ENCODE measurements around the gene AGA.

Gene AGA

DNA sequence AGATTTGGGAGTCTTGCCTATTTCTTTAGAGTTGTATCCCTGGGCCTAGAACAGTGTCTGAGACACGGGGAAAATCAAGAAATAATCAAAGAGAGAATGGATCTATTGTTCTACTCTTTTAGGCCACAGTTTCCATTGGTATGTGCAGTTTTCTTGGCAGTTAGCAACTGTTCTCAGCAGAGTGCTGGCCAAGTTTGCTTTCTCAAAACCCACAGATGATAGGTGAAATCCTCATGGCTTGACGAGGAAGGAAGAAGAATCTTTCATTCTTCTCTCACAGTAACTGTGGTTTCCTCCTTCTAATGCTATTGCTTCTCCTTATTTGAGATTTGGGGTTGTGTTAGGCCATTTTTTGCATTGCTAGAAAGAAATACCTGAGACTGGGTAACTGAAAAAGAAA lies 42.2 kb downstream of the AGA start:
- TF ChIP-seq, protein P1, sequence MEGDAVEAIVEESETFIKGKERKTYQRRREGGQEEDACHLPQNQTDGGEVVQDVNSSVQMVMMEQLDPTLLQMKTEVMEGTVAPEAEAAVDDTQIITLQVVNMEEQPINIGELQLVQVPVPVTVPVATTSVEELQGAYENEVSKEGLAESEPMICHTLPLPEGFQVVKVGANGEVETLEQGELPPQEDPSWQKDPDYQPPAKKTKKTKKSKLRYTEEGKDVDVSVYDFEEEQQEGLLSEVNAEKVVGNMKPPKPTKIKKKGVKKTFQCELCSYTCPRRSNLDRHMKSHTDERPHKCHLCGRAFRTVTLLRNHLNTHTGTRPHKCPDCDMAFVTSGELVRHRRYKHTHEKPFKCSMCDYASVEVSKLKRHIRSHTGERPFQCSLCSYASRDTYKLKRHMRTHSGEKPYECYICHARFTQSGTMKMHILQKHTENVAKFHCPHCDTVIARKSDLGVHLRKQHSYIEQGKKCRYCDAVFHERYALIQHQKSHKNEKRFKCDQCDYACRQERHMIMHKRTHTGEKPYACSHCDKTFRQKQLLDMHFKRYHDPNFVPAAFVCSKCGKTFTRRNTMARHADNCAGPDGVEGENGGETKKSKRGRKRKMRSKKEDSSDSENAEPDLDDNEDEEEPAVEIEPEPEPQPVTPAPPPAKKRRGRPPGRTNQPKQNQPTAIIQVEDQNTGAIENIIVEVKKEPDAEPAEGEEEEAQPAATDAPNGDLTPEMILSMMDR (IDR thresholded peaks at IDR 0.05; ENCODE audit: borderline replicate concordance, insufficient read depth, low read depth, low read length): no peak
- no peak overlapping the region for H3K4me3 ChIP-seq (ENCODE audit: low read depth, low read length)

DNA sequence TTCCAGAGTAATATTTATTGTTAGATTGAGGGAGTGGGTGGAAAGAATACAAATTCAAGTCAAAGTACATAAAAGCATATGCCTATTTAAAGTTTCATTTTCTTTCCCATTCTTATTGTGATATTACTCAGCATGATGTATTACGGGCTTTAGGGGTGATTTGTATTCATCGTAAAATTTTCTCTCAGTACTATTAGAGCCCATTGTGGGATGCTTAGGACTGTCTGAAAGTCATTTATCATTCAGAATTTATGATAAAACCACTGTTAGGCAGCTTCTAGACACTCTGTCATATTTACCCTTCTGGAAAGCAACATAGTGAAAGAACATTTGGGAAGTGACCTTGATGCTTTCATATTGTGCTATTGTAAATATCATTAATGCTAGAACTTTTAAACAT lies 45.9 kb downstream of the AGA start:
- TF ChIP-seq, protein P1 (IDR thresholded peaks at IDR 0.05; ENCODE audit: borderline replicate concordance, insufficient read depth, low read depth, low read length): no peak

DNA sequence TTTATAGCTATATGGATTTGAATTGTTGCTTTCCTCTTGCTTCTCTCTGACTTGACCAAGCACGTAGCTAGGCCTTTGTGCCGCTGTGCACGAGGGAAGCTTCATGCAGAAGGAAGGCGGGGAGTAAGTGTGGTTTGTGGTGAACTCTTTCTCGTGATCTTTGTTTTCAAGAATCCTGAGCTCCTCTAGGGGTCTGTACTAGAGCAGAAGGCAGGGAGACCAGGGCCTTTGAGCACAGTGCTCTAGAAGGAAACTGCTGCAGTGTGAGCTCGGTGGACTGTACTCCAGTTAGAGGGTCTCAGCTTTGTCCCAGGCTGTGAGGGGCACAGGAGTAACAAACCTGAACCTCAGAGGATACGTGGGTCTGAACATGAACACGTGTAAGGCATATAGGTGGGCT lies 49.0 kb downstream of the AGA start:
- TF ChIP-seq, protein P1 (IDR thresholded peaks at IDR 0.05; ENCODE audit: borderline replicate concordance, insufficient read depth, low read depth, low read length): no peak
- no peak overlapping the region for H3K4me3 ChIP-seq (ENCODE audit: low read depth, low read length)

More for the DNA sequence above, 45.9 kb downstream of the AGA start:
- H3K4me3 ChIP-seq (ENCODE audit: low read depth, low read length): no peak overlapping the region

DNA sequence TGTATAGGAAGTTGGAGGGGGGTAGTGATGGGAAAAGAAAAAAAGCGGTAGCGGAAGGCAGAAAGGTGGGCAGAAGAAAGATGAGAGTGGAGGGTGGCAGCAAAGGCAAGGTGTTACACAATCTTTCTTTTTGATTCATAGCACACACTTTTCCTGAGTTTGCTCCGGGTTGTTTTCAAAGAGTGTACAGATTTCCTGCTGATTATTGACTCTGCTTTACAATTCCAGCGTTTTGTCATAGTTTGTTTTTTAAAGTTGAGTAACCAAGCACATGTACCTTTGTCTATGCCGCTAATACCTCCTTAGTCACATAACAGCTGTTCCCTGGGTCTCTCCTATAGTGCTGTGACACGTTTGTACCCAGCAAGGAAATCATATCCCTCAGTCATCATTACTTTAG lies 50.3 kb downstream of the AGA start:
- H3K4me3 ChIP-seq (ENCODE audit: low read depth, low read length): no peak overlapping the region
- TF ChIP-seq, protein P1 (IDR thresholded peaks at IDR 0.05; ENCODE audit: borderline replicate concordance, insufficient read depth, low read depth, low read length): no peak

DNA sequence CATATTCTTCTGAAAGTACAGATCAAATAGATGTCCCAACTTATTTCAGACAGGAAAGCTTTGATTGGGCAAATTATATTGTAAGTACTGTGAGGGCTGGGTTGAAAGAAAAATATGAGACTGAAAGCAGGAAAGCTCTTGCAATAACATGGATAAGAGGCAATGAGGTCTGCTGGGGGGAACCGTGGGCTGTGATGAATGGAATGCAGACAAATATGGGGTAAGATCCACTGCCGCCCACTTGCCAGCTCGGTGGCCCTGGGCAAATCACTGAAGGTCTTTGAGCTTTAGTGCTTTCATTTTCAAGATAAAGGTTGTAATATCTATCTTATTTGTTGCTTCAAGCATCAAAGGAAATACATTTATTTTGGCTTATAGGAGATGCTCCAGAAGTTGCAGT lies 51.0 kb downstream of the AGA start:
- TF ChIP-seq, protein P1 (IDR thresholded peaks at IDR 0.05; ENCODE audit: borderline replicate concordance, insufficient read depth, low read depth, low read length): no peak
- no peak overlapping the region for H3K4me3 ChIP-seq (ENCODE audit: low read depth, low read length)

DNA sequence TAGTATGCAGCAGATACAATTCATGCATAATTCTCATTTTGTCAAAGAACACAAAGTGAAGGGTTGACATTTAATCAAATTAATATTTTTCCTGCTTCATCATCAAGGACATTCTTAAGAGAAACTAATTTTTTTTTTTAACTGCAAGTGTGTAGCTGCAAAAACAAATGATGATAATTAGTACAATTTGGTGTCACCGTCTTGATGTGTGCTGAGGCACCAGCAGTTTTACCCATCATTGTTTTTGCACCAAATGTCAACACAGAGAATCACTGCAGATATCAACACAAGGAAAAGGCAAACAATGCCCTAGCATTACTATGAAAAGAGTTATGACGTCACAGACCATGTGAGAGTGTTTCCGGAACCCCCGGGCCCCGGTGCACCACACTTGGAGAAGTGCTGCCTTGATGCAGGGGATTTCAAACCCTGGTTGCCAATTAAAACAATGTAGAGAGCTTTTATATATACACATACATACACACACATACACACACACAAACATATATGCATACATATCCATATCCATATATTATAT lies 55.9 kb downstream of the AGA start:
- TF ChIP-seq, protein P1 (IDR thresholded peaks at IDR 0.05; ENCODE audit: borderline replicate concordance, insufficient read depth, low read depth, low read length): no peak
- H3K4me3 ChIP-seq (ENCODE audit: low read depth, low read length): no peak overlapping the region

DNA sequence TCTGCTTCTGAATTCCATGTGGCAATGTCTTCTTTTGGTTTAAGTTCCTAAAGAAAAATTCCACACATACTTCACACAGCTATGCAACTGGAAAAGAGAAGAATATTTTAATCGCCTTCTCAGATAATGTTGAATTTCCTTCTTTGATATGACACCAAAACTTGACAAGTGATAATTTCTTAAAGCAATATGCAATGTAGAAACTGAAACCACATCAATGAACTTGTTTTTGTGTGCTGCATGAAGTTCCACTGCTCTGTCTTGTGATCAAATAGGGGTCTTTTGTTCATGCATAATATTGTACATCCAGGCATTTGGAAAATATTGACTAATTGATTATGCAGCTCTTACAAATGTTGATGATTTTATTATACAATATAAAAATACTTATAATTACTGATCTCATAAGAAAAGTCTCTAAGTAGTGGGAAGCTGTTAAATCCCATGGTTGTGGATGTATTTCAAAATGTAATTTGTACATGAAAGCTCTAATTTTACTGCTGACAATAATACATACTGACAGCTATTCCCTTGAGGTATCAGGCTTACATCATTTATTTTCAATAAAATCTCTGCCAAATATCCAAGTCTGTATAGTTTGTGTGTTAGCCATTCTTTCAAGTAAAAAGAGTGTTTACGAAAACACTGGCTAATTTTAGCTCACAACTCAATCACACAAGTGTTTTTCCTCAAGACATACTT lies 56.5 kb downstream of the AGA start:
- H3K4me3 ChIP-seq (ENCODE audit: low read depth, low read length): no peak overlapping the region
- TF ChIP-seq, protein P1 (IDR thresholded peaks at IDR 0.05; ENCODE audit: borderline replicate concordance, insufficient read depth, low read depth, low read length): no peak
